ENCODE measurements around the gene PDXP.

DNA sequence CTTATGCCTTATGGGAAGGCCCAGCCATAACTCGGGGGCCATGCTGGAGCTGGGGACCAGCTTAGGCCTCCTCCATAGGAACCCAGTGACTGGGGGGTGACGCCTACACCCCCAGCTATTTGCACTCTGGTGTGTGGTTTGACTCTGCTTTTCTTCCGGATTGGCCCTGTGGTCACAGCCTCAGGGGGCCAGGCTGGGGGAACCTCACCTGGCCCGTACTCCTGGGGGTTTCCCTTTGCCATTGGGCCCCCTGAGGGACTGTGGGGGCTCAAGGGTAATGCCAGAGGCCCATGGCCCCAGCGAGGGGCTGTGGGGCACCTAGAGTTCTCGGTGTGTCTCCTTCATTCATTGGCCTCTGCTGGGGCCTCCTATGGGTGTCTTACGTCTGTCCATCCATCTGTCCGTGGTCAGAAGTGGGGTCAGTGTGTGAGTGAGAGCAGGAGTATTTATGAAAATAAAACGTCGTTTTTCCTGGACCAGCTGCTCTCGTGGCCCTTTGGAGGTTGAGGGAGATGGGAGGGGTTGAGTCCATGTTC, 25.4 kb upstream of the PDXP start:
- TF ChIP-seq, protein P1, sequence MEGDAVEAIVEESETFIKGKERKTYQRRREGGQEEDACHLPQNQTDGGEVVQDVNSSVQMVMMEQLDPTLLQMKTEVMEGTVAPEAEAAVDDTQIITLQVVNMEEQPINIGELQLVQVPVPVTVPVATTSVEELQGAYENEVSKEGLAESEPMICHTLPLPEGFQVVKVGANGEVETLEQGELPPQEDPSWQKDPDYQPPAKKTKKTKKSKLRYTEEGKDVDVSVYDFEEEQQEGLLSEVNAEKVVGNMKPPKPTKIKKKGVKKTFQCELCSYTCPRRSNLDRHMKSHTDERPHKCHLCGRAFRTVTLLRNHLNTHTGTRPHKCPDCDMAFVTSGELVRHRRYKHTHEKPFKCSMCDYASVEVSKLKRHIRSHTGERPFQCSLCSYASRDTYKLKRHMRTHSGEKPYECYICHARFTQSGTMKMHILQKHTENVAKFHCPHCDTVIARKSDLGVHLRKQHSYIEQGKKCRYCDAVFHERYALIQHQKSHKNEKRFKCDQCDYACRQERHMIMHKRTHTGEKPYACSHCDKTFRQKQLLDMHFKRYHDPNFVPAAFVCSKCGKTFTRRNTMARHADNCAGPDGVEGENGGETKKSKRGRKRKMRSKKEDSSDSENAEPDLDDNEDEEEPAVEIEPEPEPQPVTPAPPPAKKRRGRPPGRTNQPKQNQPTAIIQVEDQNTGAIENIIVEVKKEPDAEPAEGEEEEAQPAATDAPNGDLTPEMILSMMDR (conservative IDR thresholded peaks at IDR 0.05; ENCODE audit: low read depth, low read length), result no peak
- TF ChIP-seq EZH2phosphoT487 (IDR thresholded peaks at IDR 0.05; ENCODE audit: borderline replicate concordance, low read length), result no peak

Measured in PC-3 (cell line).